GM19372 (cell line): ENCODE results near the gene SEC14L2.
"Not testable (repeated sequence)": the region's sequence is repeated elsewhere in the genome, so short reads cannot be mapped to it uniquely, and the experiment has no call there.

Experiments
- ATAC-seq: cut with Tn5 transposase; IDR thresholded peaks from one replicate; pipeline ENCODE4 v1.9.1; 2021; ENCODE audit warnings: mild to moderate bottlenecking, low read depth, moderate library complexity; ENCODE audit not compliant: unreplicated experiment

The SEC14L2 gene

DNA sequence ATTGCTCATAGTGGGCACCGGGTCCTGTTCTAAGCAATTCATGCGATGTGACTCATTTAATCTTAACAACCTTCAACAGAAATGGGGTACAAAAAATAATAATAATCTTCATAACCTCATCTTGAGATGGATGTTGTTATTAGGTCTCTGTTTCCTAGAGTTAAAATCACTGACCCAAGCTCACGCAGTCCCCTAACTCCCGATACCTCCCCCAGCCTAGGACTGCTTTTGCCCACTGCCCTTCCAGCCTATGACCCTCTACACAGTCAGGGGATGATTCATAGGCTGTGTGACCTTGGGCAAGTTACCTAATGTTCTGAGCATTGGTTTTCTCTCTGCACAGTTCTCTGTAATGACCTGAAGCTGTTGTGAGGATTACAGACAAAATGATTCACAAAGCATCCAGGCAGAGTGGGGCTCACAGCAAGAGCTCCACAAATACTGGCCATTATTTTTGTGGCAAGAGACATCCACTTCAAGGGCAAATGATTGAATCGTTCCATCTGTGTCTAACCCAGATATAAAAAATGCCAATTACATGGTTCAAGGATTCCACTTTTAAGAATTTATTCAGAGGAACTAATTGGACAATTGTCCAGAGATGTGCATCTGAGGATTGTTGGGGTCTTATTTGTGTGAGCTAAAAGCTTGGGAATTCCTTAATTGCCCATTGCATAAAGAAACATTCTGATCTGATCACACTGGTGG, 48.8 kb downstream of the SEC14L2 start:
- no peak for ATAC-seq

DNA sequence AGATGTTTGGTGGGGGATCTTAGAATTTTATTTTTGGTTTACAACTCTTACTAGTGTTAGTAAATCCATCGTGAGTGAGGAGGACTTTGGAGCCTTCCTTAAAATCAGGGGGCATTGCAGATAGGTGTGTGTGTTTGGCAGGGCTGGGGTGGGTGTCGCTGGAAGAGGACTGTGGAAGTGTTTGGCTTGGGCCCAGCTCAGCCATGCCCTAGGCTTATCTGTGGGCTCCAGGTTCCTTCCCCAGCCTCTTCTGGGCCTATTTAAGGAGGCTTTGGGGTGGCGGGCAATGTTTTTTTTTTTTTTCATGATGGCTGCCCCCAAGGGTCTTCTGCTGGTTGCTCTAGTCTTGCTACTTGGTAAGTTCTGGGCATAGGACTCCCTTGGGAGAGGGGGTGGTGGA, 50.8 kb downstream of the SEC14L2 start:
- ATAC-seq: no peak

DNA sequence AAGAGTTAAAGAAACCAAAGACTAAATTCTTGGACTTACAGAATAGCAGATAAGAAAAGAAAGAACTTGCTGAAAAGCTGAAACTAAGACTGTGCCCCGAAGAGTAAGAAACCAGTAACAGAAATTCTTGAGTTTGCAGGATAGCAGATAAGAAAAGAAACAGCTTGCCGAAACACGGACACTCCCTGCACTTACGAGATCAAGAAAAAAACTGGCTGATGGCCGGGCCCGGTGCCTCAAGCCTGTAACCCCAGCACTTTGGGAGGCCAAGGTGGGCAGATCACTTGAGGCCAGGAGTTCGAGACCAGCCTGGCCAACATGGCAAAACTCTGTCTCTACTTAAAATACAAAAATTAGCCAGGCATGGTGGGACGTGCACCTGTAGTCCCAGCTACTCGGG, 54.7 kb downstream of the SEC14L2 start:
- not testable (repeated sequence) for ATAC-seq

DNA sequence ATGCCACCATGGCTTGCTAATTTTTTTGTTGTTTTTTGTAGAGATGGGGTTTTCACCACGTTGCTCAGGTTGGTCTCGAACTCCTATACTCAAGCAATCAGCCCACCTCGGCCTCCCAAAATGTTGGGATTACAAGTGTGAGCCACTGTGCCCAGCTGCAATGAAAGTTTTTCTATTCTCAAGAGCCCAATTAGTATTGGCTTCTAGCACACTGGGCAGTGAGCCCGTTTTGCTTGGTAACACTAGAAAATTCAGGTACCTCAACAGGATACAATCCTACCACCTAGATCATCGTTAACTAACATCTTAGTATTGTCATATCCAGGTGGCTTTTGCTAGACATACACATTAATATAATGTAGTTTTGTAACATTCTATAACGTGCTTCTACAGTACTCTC, 56.0 kb downstream of the SEC14L2 start:
- no peak for ATAC-seq

DNA sequence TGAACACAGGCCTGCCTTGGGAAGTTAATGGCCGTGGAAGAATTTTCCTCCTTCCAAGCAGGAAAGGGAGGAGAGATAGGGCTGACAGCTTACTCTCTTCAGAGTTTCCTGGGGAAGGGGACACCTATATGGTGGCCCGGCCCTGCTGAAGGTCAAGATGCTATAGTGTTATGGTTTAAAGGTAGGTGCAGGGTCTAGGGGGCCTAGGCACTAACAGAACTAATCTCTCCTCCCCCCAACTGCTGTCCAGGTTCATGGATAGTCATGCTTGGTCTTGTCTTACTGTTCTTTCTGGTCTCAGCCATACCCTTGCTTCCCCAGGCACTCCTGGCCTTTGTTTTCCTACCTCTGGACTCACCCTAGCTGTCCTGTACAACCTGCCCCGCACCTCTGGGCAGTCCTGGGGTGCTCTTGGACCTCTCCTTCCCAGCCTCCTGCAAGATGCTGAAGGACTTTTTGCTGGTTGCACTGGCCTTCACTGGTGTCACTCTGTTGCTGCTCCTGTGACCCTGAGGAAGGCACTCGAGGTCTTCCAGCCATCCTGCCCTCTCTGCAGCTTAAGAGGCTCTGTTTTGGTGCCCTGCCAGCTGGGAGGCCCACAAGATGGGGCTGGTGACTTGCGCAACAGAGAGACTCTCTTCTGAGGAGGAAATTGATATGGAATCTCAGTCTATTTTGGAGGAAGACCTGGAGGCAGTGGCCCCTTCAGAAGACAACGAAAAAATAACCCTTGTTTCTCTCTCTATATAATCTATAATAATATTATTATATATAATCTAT, 57.1 kb downstream of the SEC14L2 start:
- ATAC-seq: no peak

DNA sequence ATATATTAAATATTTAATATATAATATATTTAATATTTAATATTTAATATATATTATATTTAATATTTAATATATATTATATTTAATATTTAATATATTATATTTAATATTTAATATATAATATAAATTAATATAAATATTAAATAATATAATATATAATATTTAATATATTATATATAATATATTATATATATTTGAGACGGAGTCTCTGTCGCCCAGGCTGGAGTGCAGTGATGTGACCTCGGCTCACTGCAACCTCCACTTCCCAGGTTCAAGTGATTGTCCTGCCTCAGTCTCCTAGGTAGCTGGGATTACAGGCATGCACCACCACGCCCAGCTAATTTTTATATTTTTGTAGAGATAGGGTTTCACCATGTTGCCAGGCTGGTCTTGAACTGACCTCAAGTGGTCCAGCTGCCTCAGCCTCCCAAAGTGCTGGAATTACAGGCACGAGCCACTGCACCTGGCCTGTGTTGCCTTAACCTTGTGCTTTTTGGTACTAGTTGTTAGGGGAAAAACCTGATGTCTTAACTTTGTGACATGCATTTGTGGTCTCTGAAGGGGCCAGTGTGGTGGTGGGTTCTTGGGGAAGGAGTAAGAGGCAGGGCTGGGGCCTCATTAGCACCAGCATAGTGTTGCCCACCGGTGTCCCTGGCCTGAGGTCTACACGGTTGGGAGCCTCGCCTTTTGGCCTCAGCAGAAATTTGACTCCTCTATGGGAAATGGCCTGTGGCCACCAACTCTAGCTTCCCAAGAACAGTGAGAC, 58.4 kb downstream of the SEC14L2 start:
- no peak for ATAC-seq

DNA sequence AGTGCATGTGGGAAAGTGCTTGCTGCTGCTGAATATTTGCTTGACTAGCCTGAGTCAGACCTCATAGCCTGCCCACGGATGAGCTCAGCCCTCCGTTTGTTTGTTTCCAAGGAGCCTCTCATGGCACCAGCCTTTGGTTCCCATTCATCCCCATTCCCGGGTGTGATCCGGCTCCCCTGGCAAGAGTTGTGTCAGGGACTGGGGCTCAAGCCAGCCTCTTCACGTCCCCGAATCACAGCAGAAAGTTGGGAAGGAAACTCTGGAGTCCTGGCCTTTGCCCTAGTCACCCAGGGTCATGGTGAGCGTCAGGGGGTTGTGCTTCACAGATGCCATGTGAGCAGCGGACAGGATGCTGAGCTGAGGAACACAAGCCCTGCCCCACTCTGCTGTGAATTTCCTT, 61.2 kb downstream of the SEC14L2 start:
- no peak for ATAC-seq

DNA sequence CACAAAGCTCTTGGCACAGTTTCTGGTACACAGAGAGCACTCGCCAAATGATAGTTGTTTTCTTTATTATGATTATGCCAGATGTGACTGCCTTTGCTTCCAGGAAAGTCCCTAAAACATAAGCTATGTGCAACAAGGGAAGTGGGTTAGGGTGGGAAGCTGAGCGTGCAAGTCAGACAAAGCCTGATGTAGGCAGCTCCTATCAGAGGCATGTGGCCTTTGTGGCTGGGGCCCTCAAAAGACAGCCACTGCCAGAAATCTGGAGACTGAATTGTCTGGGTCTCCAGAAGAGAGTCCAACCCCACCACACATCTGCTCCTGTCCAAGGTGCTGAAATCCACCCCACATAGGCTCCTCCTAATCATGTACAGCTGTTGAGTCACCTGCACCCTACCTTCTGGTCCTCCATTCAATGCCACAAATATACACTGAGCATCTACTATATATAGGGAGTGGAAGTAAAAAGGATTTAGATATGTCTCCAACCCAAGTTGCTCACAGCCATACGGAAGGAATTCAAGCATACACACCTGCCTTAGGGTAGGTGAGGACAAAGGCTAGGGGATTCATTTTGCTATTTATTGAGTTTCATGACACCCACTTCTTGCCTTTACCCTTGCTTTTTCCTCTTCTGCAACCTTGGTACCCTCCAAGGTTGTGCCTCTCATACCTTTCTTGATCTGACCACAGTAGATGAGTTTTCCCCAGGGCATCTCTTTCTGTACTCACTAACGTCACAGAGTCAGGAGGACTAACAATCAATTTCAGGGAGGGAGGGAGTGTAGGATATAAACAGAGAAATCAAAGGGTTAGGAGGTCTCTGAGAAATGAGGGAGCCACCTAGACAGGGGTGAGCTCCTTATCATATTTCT, 62.6 kb downstream of the SEC14L2 start:
- ATAC-seq: no peak

DNA sequence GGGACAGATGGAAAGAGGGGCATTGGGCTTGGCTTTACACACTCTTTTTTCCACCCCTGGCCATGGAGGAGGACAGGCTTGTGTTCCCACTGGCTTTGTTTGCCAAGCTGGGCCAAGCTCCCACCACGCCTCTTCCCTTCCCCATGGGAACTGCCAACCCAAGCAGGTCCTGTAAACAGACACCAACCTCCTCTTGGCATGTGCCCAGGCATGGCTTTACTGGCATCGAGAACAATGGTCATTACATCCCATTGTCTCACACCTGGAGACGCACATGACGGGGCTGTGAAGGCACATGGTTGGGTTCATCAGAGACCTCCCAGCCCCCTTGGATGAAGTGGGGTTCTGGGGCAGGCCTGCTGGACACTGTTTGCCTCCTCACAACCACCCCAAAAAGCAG, 63.3 kb downstream of the SEC14L2 start:
- ATAC-seq: no peak

DNA sequence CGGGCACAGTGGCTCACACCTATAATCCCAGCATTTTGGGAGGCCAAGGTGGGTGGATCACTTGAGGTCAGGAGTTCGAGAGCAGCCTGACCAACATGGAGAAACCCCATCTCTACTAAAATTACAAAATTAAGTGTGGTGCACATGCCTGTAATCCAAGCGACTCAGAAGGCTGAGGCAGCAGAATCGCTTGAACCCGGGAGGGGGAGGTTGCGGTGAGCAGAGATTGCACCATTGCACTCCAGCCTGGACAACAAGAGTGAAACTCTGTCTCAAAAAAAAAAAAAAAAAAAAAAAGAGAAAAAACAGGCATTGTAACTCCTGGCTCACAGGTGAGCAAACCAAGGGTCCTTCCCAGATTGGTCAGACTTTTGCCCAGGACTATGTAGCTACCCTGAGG, 63.7 kb downstream of the SEC14L2 start:
- not testable (repeated sequence) for ATAC-seq

DNA sequence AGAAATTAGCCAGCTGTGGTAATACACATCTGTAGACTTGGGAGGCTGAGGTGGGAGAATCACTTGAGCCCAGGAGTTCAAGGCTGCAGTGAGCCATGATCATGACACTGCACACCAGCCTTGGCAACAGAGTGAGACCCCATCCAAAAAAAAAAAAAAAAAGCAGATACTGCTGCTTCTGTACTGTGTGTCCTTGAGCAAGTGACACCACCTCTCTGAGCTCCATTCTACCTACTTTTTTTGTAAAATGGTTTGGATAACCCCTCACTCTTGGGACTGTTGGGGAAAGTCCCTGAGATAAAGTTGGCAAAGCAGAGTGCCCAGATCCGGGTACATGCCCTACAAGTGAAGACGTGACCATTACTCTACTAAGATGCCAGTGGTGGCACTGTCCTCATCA, 72.3 kb downstream of the SEC14L2 start:
- ATAC-seq: no peak

DNA sequence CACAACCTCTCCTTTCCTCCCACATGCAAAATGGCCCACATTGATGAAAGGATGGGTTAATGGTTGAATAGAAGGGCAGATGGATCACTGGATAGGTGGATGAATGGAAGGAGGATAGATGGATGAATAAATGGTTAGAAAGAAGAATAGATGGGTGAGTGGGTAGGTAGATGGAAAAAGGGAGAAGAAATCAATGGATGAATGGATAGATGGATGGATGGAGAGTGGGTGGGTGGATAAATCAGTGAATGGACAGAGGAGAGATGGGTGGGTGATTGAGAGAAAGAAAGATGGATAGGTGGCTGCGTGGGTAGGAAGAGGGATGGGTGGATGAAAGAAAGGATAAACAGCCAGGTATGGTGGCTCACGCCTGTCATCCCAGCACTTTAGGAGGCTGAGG, 73.8 kb downstream of the SEC14L2 start:
- ATAC-seq: no peak

DNA sequence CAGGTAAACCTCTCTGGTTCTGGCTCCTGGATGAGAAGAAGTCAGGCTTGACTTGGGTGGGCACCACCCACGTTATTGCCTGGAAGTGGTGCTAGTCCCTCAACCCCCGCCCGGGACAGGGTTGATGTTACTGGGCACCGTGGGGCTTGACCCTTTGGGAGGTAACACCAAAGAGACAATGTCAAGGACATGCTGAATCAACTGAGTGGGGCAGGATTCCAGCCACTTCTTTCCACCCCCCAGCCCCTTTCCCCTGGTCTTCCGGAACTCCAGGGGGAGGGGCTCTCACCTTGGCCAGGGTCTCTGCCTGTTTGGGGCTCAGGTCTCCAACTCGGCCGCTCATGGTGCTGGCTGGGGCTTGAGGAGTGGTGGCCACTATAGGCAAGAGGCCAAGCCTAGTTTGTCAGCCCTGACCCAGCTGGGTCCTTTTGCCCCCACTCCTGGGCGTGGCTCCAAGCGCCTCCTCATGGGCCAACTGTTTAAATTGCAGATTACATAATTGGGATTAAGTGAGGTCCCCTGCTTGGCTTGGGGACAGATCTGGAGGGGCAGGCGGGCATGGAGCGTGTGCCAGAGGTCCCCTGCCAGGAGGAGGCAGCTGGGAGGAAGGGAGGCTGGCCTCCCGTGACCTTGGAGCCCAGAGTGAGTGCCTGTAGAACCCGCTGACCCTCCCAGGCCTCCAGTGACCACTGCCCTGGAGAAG, 74.9 kb downstream of the SEC14L2 start, which contains the start of gene SEC14L3:
Gene SEC14L3, minus strand, starts transcription at position 402 of the 703 bp plus-strand sequence. Its CDS starts 59 bp downstream, at position 343.
- ATAC-seq: no peak

DNA sequence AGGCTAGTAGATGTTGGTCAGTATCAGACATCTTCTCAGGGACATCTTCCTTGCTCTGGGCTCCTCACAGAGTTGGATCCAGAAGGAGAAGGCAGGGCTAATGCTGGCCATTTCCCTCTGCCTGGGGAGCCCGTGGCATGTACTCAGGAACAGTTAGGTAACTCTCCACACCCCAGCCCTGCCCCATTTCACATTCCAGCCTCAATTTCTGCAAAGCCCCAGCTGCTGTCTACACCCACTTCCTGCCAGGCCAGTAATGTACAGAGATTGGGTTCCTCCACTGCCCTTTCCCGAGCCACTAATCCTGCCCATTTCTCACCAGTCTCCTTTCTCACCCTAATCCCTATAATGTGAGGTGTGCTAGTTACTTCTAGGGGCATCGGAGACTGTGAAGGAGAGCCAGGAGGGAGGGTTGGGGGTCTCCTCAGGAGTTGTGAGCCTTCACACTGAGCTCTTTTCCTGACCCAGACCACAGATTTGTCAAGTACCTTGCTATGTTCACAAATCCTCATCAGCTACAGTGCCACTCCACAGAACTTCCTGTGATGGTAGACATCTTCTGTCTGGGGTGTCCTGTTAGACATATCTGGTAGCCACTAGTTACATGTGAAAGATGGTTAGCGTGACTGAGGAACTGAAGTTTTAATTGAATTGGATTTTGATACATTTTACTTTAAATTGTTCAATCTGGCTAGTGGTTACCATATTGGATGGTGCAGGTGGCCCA, 76.3 kb downstream of the SEC14L2 start:
- ATAC-seq: no peak

DNA sequence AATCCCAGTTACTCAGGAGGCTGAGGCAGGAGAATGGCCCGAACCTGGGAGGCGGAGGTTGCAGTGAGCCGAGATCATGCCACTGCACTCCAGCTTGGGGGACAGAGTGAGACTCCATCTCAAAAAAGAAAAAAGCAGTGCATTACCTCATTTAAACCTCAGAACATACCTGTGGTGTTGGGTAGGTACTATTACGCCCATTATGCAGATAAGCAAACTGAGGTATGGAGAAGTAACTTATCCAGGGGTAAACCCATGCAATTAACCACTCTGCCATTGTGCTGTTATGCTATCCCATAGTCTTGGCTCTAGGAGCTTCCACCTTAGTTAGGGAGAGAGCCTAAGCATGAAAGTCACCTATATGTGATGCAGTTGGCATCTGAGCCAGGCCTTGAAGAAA, 77.3 kb downstream of the SEC14L2 start:
- no peak for ATAC-seq
